HG03558 (cell line): ENCODE measurements around the gene SEL1L.
"Not testable (repeated sequence)": the region's sequence is repeated elsewhere in the genome, so short reads cannot be mapped to it uniquely, and the experiment has no call there.

Experiments used
- ATAC-seq: cut with Tn5 transposase; IDR thresholded peaks from one replicate; pipeline ENCODE4 v1.9.1; 2021; ENCODE audit warnings: moderate number of reproducible peaks; ENCODE audit not compliant: unreplicated experiment; ENCODE audit errors: extremely low read depth

Gene SEL1L

GRCh38 chr14:81478446-81478845, 55.2 kb downstream of the SEL1L start:
- no peak for ATAC-seq

GRCh38 chr14:81476816-81477215, 56.8 kb downstream of the SEL1L start:
- no peak for ATAC-seq

- no peak for ATAC-seq
These were observed 58.8 kb downstream of the SEL1L start for GRCh38 chr14:81474685-81475324.

- ATAC-seq = peak; percentile 41
These were observed 59.5 kb downstream of the SEL1L start for GRCh38 chr14:81474148-81474492.

- ATAC-seq = peak; percentile 14
These were observed 60.1 kb downstream of the SEL1L start for GRCh38 chr14:81473456-81474147.

GRCh38 chr14:81472096-81472800, 61.4 kb downstream of the SEL1L start:
- ATAC-seq = no peak

- no peak for ATAC-seq
These were observed 62.6 kb downstream of the SEL1L start for GRCh38 chr14:81471062-81471461.

GRCh38 chr14:81470557-81470826, 63.2 kb downstream of the SEL1L start:
- peak; percentile 23 for ATAC-seq

- ATAC-seq = no peak
These were observed 66.8 kb downstream of the SEL1L start for GRCh38 chr14:81466854-81467253.

GRCh38 chr14:81465507-81466228, 68.0 kb downstream of the SEL1L start:
- ATAC-seq = no peak

- not testable (repeated sequence) for ATAC-seq
These were observed 68.7 kb downstream of the SEL1L start for GRCh38 chr14:81465003-81465392.

- ATAC-seq = no peak
These were observed 69.2 kb downstream of the SEL1L start for GRCh38 chr14:81464253-81465002.

GRCh38 chr14:81462356-81462755, 71.3 kb downstream of the SEL1L start:
- ATAC-seq = not testable (repeated sequence)

- ATAC-seq = no peak
These were observed 73.7 kb downstream of the SEL1L start for GRCh38 chr14:81459912-81460311.

- ATAC-seq = no peak
These were observed 75.3 kb downstream of the SEL1L start for GRCh38 chr14:81458352-81458751.

- ATAC-seq = no peak
These were observed 78.3 kb downstream of the SEL1L start for GRCh38 chr14:81455390-81455789.

- no peak for ATAC-seq
These were observed 79.0 kb downstream of the SEL1L start for GRCh38 chr14:81454572-81455218.

- ATAC-seq = peak; percentile 67
These were observed 80.4 kb downstream of the SEL1L start for GRCh38 chr14:81453166-81453766.

- ATAC-seq = no peak
These were observed 81.1 kb downstream of the SEL1L start for GRCh38 chr14:81452341-81453133.
